DOHH2 (cell line): ENCODE measurements around the gene DIDO1.

ENCODE experiments used
- EZH2phosphoT487 ChIP-seq: fragments of 200-600 bp; sonication (generic); IDR thresholded peaks from 2 replicates; pipeline ENCODE4 v1.6.1; 2017; ENCODE audit warnings: borderline replicate concordance, mild to moderate bottlenecking, antibody characterized with exemption, low read length, moderate library complexity, mixed read lengths
- TF ChIP-seq, protein P1 (sequence below): fragments of 200-600 bp; sonication (generic); IDR thresholded peaks from one replicate; pipeline ENCODE4 v1.5.1; 2014; ENCODE audit warnings: antibody characterized with exemption, mild to moderate bottlenecking, low read depth, low read length; ENCODE audit not compliant: poor library complexity, severe bottlenecking

DNA sequence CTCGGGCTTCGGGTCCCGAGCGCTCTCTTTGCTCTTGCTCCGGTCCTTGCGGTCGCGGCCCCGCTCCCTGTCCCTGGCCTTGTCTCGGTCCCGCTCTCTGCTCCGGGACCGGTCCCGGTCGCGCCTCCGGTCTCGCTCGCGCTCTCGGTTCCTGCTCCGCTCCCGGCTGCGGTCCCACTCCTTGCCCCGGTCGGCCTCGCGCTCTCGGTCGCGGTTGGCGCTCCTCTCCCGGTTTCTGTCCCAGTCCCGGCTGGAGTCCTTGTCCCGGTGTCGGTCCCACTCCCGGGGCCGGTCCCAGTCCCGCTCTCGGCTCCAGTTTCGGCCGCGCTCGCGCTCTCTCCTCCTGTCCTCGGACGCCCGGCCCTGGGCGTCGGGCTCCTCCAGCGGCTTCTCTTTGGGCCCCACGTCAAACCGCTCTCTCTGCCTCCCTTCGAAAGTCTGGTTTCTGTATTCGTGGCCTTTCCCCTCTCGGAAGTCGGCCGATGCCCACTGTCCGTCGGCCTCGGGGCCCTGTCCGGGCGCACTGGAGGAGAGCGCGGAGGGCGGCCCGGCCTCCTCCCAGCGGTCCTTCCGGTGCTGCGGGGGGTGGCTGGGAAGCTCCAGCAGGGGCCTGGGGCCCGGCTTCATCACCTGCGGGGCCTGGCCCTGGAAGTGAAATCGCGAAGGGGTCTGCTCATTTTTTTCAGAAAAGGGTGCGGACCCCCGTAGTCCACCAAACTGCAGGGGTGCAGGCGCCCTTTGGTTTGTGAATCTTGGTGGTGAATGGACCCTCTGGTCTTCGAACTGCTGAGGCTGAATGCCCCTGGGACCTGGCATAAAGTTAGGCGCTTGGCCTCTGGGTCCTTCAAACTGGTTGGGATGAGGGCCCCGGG lies 46.8 kb downstream of the DIDO1 start:
- no peak for TF ChIP-seq EZH2phosphoT487
- TF ChIP-seq, protein P1, sequence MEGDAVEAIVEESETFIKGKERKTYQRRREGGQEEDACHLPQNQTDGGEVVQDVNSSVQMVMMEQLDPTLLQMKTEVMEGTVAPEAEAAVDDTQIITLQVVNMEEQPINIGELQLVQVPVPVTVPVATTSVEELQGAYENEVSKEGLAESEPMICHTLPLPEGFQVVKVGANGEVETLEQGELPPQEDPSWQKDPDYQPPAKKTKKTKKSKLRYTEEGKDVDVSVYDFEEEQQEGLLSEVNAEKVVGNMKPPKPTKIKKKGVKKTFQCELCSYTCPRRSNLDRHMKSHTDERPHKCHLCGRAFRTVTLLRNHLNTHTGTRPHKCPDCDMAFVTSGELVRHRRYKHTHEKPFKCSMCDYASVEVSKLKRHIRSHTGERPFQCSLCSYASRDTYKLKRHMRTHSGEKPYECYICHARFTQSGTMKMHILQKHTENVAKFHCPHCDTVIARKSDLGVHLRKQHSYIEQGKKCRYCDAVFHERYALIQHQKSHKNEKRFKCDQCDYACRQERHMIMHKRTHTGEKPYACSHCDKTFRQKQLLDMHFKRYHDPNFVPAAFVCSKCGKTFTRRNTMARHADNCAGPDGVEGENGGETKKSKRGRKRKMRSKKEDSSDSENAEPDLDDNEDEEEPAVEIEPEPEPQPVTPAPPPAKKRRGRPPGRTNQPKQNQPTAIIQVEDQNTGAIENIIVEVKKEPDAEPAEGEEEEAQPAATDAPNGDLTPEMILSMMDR: no peak
